Peyer's patch (tissue), 4 donors: ENCODE results near the gene GAP43.

ENCODE experiments used
- CTCF ChIP-seq, 6 experiments: fragments of 450-650 bp in 4 of 6; fragments of 200-600 bp in 2 of 6; sonication (generic) in 1 of 6; IDR thresholded peaks; one replicate each; pipeline ENCODE4 v1.5.1; 2017 to 2019; ENCODE audit warnings: antibody characterized with exemption in 6 of 6, mild to moderate bottlenecking in 3 of 6, moderate library complexity in 1 of 6
- POLR2A ChIP-seq, 2 donors: fragments of 450-650 bp; IDR thresholded peaks; one replicate each; pipeline ENCODE4 v1.5.1; 2017; ENCODE audit warnings: antibody characterized with exemption in 2 of 2, mild to moderate bottlenecking in 2 of 2, moderate library complexity in 2 of 2

- TF ChIP-seq CTCF (IDR thresholded peaks at IDR 0.05) (no peak), POLR2A (IDR thresholded peaks at IDR 0.05) (no peak)
Measured at GRCh38 chr3:115715241-115715745, 92.0 kb downstream of the GAP43 start.
